Measurements from ENCODE around the gene TAF1B. TPM values are rescaled to one million over a fixed set of nuclear protein-coding genes. Genes with fewer than 3 reads are reported as not detected.
A peak's percentile ranks its signal among the peaks of the same experiment; 100 is the strongest.

Gene TAF1B
- total RNA-seq: 10 to 100 TPM; 29.8 to 41.1 TPM

- Mint-ChIP-seq H3K9me3 (no peaks in the 10 kb centered on the region), H3K4me3 (peak within 1 kb of the TSS; percentile 92), H3K36me3 (ENCODE audit: low read depth) (peaks cover 54% of the 10 kb centered on the region), H3K4me1 (peaks cover 15% of the 10 kb centered on the region), H3K27ac (peak within 1 kb of the TSS; percentile 95), H3K27me3 (no peaks in the 10 kb centered on the region)
- ATAC-seq (replicated peaks): peak; percentile 85
Measured at GRCh38 chr2:9843229-9844035, at the start of gene TAF1B. Gene TAF1B, plus strand, starts transcription at chr2:9843474. Its CDS starts 68 bp downstream, at chr2:9843542.

GRCh38 chr2:9793918-9794717 lies 49.2 kb upstream of the TAF1B start:
- Mint-ChIP-seq H3K4me1 (peaks cover 14% of the 10 kb centered on the region), H3K27me3 (no peaks in the 10 kb centered on the region), H3K4me3 (peak overlapping the region; percentile 12), H3K9me3 (no peaks in the 10 kb centered on the region), H3K36me3 (ENCODE audit: low read depth) (no peaks in the 10 kb centered on the region), H3K27ac (peak overlapping the region; percentile 67)
- ATAC-seq (replicated peaks): no peak

- Mint-ChIP-seq H3K27ac (peak overlapping the region; percentile 67), H3K36me3 (ENCODE audit: low read depth) (no peaks in the 10 kb centered on the region), H3K27me3 (no peaks in the 10 kb centered on the region), H3K4me3 (no peak overlapping the region), H3K9me3 (no peaks in the 10 kb centered on the region), H3K4me1 (peaks cover 22% of the 10 kb centered on the region)
- ATAC-seq (replicated peaks): no peak
Measured at GRCh38 chr2:9795071-9795470, 48.2 kb upstream of the TAF1B start.

GRCh38 chr2:9796056-9797010 lies 46.9 kb upstream of the TAF1B start:
- no peak for ATAC-seq (replicated peaks)
- H3K27ac Mint-ChIP-seq: peak overlapping the region; percentile 38
- no peaks in the 10 kb centered on the region for H3K27me3 Mint-ChIP-seq
- H3K9me3 Mint-ChIP-seq: no peaks in the 10 kb centered on the region
- peaks cover 29% of the 10 kb centered on the region for H3K4me1 Mint-ChIP-seq
- H3K36me3 Mint-ChIP-seq (ENCODE audit: low read depth): no peaks in the 10 kb centered on the region
- H3K4me3 Mint-ChIP-seq: no peak overlapping the region

- H3K4me3 Mint-ChIP-seq: no peak overlapping the region
- H3K36me3 Mint-ChIP-seq (ENCODE audit: low read depth): no peaks in the 10 kb centered on the region
- peaks cover 35% of the 10 kb centered on the region for H3K4me1 Mint-ChIP-seq
- no peak for ATAC-seq (replicated peaks)
- H3K27ac Mint-ChIP-seq: no peak overlapping the region
- no peaks in the 10 kb centered on the region for H3K27me3 Mint-ChIP-seq
- H3K9me3 Mint-ChIP-seq: no peaks in the 10 kb centered on the region
Measured at GRCh38 chr2:9797086-9797485, 46.2 kb upstream of the TAF1B start.

GRCh38 chr2:9797681-9798556 lies 45.4 kb upstream of the TAF1B start:
- Mint-ChIP-seq H3K27ac (peak overlapping the region; percentile 45), H3K36me3 (ENCODE audit: low read depth) (no peaks in the 10 kb centered on the region)

GRCh38 chr2:9799011-9799596 lies 44.2 kb upstream of the TAF1B start:
- H3K36me3 Mint-ChIP-seq (ENCODE audit: low read depth): no peaks in the 10 kb centered on the region
- peaks cover 31% of the 10 kb centered on the region for H3K4me1 Mint-ChIP-seq
- peak overlapping the region; percentile 77 for H3K27ac Mint-ChIP-seq
- ATAC-seq (replicated peaks): no peak
- H3K4me3 Mint-ChIP-seq: peak overlapping the region; percentile 73
- no peaks in the 10 kb centered on the region for H3K9me3 Mint-ChIP-seq
- no peaks in the 10 kb centered on the region for H3K27me3 Mint-ChIP-seq

More at GRCh38 chr2:9797681-9798556, 45.4 kb upstream of the TAF1B start:
- ATAC-seq (replicated peaks): no peak
- Mint-ChIP-seq H3K9me3 (no peaks in the 10 kb centered on the region), H3K4me1 (peaks cover 35% of the 10 kb centered on the region), H3K4me3 (no peak overlapping the region), H3K27me3 (no peaks in the 10 kb centered on the region)

- H3K4me1 Mint-ChIP-seq: peaks cover 28% of the 10 kb centered on the region
- H3K4me3 Mint-ChIP-seq: peak overlapping the region; percentile 73
- H3K36me3 Mint-ChIP-seq (ENCODE audit: low read depth): no peaks in the 10 kb centered on the region
- ATAC-seq (replicated peaks): peak; percentile 67
- no peaks in the 10 kb centered on the region for H3K27me3 Mint-ChIP-seq
- H3K27ac Mint-ChIP-seq: peak overlapping the region; percentile 77
- H3K9me3 Mint-ChIP-seq: no peaks in the 10 kb centered on the region
Measured at GRCh38 chr2:9799729-9800632, 43.3 kb upstream of the TAF1B start.

- Mint-ChIP-seq H3K9me3 (no peaks in the 10 kb centered on the region), H3K27me3 (no peaks in the 10 kb centered on the region), H3K4me3 (peak overlapping the region; percentile 73), H3K36me3 (ENCODE audit: low read depth) (no peaks in the 10 kb centered on the region), H3K4me1 (peaks cover 28% of the 10 kb centered on the region), H3K27ac (peak overlapping the region; percentile 77)
- ATAC-seq (replicated peaks): no peak
Measured at GRCh38 chr2:9800639-9800974, 42.7 kb upstream of the TAF1B start.

GRCh38 chr2:9800975-9801726 lies 42.1 kb upstream of the TAF1B start:
- peaks cover 28% of the 10 kb centered on the region for H3K4me1 Mint-ChIP-seq
- peak overlapping the region; percentile 77 for H3K27ac Mint-ChIP-seq
- no peaks in the 10 kb centered on the region for H3K9me3 Mint-ChIP-seq
- H3K36me3 Mint-ChIP-seq (ENCODE audit: low read depth): no peaks in the 10 kb centered on the region
- peak; percentile 87 for ATAC-seq (replicated peaks)
- no peaks in the 10 kb centered on the region for H3K27me3 Mint-ChIP-seq
- H3K4me3 Mint-ChIP-seq: peak overlapping the region; percentile 73

- no peak overlapping the region for H3K27ac Mint-ChIP-seq
- no peaks in the 10 kb centered on the region for H3K27me3 Mint-ChIP-seq
- H3K9me3 Mint-ChIP-seq: no peaks in the 10 kb centered on the region
- H3K4me3 Mint-ChIP-seq: peak overlapping the region; percentile 73
- H3K36me3 Mint-ChIP-seq (ENCODE audit: low read depth): no peaks in the 10 kb centered on the region
- ATAC-seq (replicated peaks): no peak
- H3K4me1 Mint-ChIP-seq: peaks cover 28% of the 10 kb centered on the region
Measured at GRCh38 chr2:9802576-9802993, 40.7 kb upstream of the TAF1B start.
